CD4-positive, alpha-beta T cell treated with Interleukin-17A for 1 hour (primary cell): ENCODE measurements around the gene CNNM2.
"Not testable (repeated sequence)": the region's sequence is repeated elsewhere in the genome, so short reads cannot be mapped to it uniquely, and the experiment has no call there.

Experiments used
- DNase-seq: peaks from one replicate; pipeline ENCODE4 v3.0.0-alpha.2; 2020

The CNNM2 gene

GRCh38 chr10:103111031-103111917, 193.2 kb downstream of the CNNM2 start:
- no peak for DNase-seq

GRCh38 chr10:103111918-103112877, 194.1 kb downstream of the CNNM2 start:
- no peak for DNase-seq

- no peak for DNase-seq
Observed at GRCh38 chr10:103114876-103115275, 196.8 kb downstream of the CNNM2 start.

GRCh38 chr10:103117247-103117646, 199.2 kb downstream of the CNNM2 start:
- no peak for DNase-seq

- no peak for DNase-seq
Observed at GRCh38 chr10:103120546-103120945, 202.5 kb downstream of the CNNM2 start.

- DNase-seq, result no peak
Observed at GRCh38 chr10:103120977-103121735, 203.1 kb downstream of the CNNM2 start.

- DNase-seq, result no peak
Observed at GRCh38 chr10:103123282-103124024, 205.4 kb downstream of the CNNM2 start.

GRCh38 chr10:103124420-103125096, 206.5 kb downstream of the CNNM2 start:
- no peak for DNase-seq

GRCh38 chr10:103125323-103126267, 207.5 kb downstream of the CNNM2 start:
- no peak for DNase-seq

GRCh38 chr10:103127241-103127640, 209.1 kb downstream of the CNNM2 start:
- no peak for DNase-seq

- DNase-seq, result not testable (repeated sequence)
Observed at GRCh38 chr10:103130180-103130579, 212.1 kb downstream of the CNNM2 start.

- no peak for DNase-seq
Observed at GRCh38 chr10:103130910-103131309, 212.8 kb downstream of the CNNM2 start.

- DNase-seq, result not testable (repeated sequence)
Observed at GRCh38 chr10:103135168-103135567, 217.1 kb downstream of the CNNM2 start.

- DNase-seq, result no peak
Observed at GRCh38 chr10:103139803-103140202, 221.7 kb downstream of the CNNM2 start.
